IMR-90 (cell line): ENCODE results near the gene INTS14.

Experiments
- BHLHE40 ChIP-seq: fragments of 150-350 bp; IDR thresholded peaks from 2 replicates; pipeline ENCODE4 v1.6.1; 2016; ENCODE audit warnings: mild to moderate bottlenecking, low read depth, low read length
- CHD1 ChIP-seq: IDR thresholded peaks from 2 replicates; pipeline ENCODE4 v1.6.1; 2012; ENCODE audit warnings: low read depth, low read length, improper control_type of control experiment
- MXI1 ChIP-seq: IDR thresholded peaks from 2 replicates; pipeline ENCODE4 v1.6.1; 2012; ENCODE audit warnings: low read depth, mild to moderate bottlenecking, low read length, moderate library complexity, borderline replicate concordance
- POLR2A ChIP-seq: IDR thresholded peaks from 2 replicates; pipeline ENCODE4 v1.6.1; 2012; ENCODE audit warnings: mild to moderate bottlenecking, low read depth, low read length
- RFX5 ChIP-seq: IDR thresholded peaks from 2 replicates; pipeline ENCODE4 v1.8.0; 2012; ENCODE audit warnings: low read depth, mild to moderate bottlenecking, low read length, moderate library complexity
- SMC3 ChIP-seq: fragments of 150-350 bp; IDR thresholded peaks from 2 replicates; pipeline ENCODE4 v1.6.1; 2016; ENCODE audit warnings: low read depth, mild to moderate bottlenecking, antibody characterized with exemption, low read length, moderate library complexity
- TF ChIP-seq, protein P1 (sequence below): conservative IDR thresholded peaks from 2 replicates; pipeline ENCODE4 v1.5.1; 2012; ENCODE audit warnings: mild to moderate bottlenecking, low read depth, low read length, improper control_type of control experiment

DNA sequence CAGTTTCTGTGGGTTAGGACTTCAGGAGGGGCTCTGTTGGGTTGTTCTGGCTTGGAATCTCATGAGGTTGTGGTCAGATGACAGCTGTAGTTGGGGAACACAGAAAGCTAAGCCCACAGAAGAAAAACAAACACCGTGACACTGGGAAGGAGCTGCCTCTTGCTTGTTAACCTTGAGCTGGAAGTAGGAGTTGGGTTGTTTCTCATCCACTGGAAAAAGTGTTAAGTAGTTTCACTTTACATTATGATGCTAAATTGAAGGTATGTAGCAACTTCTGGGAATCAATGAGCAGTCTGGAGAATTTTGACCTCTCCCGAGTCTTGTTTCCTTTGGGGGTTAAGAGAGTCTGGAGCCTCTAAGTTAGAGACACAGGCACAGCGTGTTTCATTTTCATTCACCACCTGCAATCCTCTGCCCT lies 60.2 kb downstream of the INTS14 start:
- TF ChIP-seq, protein P1, sequence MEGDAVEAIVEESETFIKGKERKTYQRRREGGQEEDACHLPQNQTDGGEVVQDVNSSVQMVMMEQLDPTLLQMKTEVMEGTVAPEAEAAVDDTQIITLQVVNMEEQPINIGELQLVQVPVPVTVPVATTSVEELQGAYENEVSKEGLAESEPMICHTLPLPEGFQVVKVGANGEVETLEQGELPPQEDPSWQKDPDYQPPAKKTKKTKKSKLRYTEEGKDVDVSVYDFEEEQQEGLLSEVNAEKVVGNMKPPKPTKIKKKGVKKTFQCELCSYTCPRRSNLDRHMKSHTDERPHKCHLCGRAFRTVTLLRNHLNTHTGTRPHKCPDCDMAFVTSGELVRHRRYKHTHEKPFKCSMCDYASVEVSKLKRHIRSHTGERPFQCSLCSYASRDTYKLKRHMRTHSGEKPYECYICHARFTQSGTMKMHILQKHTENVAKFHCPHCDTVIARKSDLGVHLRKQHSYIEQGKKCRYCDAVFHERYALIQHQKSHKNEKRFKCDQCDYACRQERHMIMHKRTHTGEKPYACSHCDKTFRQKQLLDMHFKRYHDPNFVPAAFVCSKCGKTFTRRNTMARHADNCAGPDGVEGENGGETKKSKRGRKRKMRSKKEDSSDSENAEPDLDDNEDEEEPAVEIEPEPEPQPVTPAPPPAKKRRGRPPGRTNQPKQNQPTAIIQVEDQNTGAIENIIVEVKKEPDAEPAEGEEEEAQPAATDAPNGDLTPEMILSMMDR: no peak
- TF ChIP-seq POLR2A (no peak), SMC3 (no peak), RFX5 (no peak), CHD1 (no peak), BHLHE40 (no peak), MXI1 (no peak)
